ENCODE results near the gene GALK1.
"Not testable (repeated sequence)": the region's sequence is repeated elsewhere in the genome, so short reads cannot be mapped to it uniquely, and the experiment has no call there.

GALK1 gene

DNA sequence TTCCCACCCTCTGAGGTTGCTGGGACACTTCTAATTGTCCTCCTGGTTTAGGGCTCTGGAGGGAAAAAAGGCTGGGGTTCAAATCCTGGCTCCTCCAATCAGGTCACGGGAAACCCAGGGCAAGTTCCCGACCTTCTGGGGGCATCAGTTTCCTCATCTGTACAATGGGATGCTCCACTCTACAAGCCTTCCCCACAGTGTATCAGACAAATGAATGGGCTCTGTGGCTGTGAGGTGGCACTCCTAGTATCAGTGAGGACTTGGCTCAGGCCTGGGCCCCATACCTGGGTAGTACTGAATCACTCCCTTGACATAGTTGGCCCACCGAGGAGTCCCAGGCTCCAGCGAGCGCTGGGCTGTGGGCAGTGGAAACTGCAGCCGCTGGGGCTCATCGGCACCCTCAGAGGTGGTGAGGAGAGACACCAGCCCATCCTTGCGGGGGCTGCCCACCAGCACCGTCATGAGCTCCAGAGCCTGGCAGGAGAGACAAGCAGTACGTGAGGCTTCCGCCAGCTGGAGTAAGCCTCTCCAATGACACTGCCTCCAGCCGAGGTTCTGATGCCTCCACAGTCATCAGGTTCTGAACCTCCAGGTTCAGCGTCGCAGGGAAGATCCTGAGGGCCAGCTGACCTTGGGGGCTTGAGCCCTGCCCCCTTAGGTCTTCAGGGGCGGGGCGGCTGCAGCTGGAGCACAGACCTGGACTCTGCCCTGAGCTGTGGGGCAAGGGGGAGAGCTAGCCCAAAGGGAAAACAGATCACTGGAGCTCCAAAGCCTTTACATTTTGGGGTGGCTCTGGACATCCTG, 1.2 kb downstream of the GALK1 start:
- DNase-seq (ENCODE audit: low spot score), result no peak

DNA sequence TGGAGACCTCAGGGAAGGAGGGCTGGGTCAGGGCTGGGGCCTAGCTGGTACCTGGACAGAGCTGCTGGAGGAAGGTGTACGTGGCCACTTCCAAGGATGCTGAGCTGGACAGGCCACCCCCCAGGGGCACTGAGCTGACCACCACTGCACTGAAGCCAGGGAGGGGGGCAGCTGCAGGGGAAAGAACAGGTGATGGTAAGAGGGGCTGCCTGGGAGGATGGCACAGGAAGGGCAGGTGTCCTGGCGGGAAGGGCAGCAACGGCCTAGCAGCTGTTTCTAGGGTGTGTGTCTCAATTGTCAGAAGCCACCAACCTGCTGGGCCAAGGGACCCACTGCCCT, 1.8 kb downstream of the GALK1 start:
- DNase-seq (ENCODE audit: low spot score), result no peak

GRCh38 chr17:75762513-75763268, 2.3 kb downstream of the GALK1 start:
- DNase-seq (ENCODE audit: low spot score), result no peak

- not testable (repeated sequence) for DNase-seq (ENCODE audit: low spot score)
Measured at GRCh38 chr17:75759978-75760640, 4.9 kb downstream of the GALK1 start.

GRCh38 chr17:75759457-75759856, 5.5 kb downstream of the GALK1 start:
- DNase-seq (ENCODE audit: low spot score), result no peak

DNA sequence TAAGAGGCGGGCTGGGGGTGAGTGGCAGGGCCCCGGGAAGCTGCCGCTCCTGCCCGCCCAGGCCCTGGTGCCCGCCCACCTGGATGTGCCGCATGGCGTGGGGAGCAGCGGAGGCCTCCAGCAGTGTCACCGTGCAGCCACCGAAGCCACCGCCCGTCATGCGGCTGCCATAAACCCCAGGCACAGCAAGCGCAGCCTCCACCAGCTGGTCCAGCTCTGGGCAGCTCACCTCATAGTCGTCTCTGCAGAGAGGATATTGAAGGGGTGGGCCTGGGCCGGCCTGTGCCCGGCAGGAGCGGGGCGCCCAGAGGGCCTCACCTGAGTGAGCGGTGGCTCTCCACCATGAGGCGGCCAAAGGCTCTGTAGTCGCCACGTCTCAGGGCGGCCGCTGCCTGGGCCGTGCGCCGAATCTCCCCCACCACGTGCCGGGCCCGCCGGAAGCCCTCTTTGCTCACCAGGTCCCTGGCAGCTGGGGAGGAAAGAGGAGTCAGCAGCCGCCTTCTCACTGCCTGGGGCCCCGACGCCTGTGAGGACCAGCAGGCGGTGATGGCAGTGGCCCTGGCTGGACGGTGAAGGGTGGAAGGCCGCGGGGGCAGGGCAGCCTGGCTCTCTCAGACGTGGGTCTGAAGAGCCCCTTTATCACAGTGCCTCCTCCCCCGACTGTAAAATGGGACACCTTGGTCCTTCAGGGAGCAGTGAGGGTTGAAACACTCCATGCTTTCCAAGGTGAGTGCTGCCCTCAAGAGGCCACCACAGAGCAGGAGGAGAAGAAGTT, 6.7 kb downstream of the GALK1 start:
- no peak for DNase-seq (ENCODE audit: low spot score)

- no peak for DNase-seq (ENCODE audit: low spot score)
Measured at GRCh38 chr17:75757086-75757681, 7.8 kb downstream of the GALK1 start.

DNA sequence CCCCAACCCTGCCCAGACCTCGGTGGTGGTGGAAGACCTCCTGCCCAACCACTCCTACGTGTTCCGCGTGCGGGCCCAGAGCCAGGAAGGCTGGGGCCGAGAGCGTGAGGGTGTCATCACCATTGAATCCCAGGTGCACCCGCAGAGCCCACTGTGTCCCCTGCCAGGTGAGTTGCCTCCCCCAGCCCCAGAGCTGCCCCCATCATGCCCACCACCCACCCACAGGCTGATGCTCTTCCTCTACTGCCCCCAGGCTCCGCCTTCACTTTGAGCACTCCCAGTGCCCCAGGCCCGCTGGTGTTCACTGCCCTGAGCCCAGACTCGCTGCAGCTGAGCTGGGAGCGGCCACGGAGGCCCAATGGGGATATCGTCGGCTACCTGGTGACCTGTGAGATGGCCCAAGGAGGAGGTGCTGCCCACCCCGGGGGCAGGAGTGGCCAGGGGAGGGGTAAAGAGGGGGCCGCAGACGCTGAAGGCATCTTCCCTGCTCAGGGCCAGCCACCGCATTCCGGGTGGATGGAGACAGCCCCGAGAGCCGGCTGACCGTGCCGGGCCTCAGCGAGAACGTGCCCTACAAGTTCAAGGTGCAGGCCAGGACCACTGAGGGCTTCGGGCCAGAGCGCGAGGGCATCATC, 8.4 kb downstream of the GALK1 start:
- no peak for DNase-seq (ENCODE audit: low spot score)

GRCh38 chr17:75755990-75756389, 9.0 kb downstream of the GALK1 start:
- DNase-seq (ENCODE audit: low spot score), result no peak

- no peak for DNase-seq (ENCODE audit: low spot score)
Measured at GRCh38 chr17:75755205-75755901, 9.6 kb downstream of the GALK1 start.

DNA sequence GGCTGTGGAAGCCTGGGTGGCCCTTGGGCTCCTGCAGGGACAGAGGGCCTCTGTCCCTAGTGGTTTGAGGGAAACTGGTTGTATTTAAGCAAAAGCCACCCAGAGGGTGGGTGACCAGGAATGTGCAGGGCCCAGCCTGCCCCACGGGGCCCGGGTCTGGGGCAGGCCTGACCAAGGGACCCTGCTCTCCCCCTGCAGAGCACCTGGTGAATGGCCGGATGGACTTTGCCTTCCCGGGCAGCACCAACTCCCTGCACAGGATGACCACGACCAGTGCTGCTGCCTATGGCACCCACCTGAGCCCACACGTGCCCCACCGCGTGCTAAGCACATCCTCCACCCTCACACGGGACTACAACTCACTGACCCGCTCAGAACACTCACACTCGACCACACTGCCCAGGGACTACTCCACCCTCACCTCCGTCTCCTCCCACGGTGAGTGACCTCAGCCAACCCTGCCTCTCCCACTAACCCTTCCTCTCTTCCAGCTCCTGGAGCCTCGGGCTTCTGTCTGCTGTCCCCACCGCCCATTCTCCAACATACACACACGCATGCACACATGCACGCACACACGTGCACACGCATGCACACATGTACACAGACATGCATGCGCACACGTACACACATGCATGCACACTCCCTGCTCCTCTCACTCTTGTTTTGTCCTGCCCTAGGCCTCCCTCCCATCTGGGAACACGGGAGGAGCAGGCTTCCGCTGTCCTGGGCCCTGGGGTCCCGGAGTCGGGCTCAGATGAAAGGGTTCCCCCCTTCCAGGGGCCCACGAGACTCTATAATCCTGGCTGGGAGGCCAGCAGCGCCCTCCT, 10.4 kb downstream of the GALK1 start:
- DNase-seq (ENCODE audit: low spot score), result no peak

DNA sequence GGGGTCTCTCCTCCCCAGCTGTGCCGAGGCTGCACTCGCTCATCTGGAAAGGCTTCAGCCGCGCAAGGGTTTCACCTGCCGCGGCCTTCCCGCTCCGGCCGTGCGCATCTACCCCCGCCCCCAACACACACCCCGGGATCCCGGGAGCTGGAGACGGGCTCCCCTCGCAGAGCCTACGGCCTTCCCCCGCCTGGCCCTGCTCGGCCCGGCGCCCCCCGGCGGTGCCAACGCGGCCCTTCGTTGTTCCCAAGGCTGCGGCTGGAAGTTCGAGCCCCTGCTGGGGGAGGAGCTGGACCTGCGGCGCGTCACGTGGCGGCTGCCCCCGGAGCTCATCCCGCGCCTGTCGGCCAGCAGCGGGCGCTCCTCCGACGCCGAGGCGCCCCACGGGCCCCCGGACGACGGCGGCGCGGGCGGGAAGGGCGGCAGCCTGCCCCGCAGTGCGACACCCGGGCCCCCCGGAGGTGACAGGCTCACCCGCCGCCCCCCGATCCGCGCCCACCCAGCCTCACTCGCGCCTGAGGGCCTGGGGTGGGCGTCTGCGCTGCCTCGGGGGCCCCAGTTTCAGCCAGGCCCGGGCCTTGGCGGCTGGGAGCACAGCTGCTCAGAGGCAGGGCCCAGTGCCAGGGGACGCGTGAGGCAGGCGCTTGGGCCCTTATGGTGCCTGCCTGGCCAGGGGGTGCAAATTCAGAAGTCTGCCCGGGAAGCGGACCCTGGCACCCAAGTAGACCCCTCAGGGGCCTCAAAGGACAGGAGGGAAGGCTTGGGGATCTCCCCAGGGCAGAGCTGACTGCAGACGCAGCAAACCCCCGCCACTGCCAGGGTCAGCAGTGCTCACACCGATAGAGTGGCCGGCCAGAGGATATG, 11.2 kb downstream of the GALK1 start:
- DNase-seq (ENCODE audit: low spot score), result no peak

DNA sequence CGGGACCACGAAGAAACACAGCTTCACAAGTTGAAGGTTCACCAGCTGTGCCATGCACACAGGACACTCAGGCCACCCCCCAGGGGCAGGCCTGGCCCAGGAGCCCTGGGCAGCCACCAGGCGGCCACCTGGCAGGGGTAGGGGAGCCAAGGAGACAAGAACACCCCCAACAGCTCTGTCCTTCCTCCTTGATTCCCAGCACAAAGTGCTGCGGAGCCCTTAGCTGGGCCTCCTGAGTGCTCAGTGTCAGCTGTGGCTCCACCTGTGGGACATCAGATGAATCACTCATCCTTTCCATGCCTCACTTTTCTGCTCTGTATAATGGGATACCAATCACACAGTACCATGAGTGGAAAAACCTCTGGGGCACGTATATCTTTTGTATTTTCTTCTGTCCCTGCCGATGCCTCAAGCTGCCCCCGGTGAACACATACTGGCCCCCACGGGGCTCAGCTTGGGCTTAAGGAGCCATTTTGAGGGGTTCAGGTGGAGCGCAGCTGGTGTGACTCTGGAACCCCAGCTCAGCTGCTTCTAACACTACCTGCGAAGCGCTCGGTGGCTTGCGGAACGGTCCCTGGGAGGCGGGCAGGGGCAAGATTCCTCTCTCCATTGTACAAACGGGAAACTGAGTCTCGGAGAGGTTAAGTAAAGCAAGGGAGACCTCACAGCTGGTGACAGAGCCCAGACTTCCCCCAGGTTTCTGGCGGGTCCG, 12.0 kb downstream of the GALK1 start:
- DNase-seq (ENCODE audit: low spot score), result no peak

GRCh38 chr17:75752405-75752709, 12.6 kb downstream of the GALK1 start:
- no peak for DNase-seq (ENCODE audit: low spot score)

- no peak for DNase-seq (ENCODE audit: low spot score)
Measured at GRCh38 chr17:75751676-75752404, 13.2 kb downstream of the GALK1 start.

DNA sequence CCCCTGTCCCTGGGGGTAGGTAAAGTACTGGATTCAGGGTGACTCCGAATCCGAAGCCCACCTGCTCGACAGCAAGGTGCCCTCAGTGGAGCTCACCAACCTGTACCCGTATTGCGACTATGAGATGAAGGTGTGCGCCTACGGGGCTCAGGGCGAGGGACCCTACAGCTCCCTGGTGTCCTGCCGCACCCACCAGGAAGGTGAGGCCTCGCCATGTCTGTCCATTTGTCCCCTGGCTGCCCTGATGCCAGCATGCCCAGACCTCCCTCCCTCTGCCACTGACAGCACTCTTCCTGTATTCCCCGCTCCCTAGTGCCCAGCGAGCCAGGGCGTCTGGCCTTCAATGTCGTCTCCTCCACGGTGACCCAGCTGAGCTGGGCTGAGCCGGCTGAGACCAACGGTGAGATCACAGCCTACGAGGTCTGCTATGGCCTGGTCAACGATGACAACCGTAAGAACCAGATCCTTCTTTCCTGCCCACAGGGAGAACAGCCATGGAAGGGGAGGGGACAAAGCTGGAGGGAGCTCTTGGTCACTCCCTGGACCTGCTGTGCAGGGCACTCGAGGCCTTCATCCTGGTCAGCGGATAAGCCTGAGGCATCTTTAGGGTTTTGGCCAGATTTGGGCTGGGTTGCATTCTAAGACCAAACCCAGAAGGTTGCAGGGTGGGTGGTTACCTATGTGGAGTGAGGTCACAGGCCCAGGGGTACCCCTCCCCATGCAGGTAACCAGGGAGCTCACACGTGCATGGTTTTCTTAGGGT, 14.2 kb downstream of the GALK1 start:
- no peak for DNase-seq (ENCODE audit: low spot score)
